Endothelial cell of umbilical vein (primary cell): ENCODE data around the gene UBE2E1. TPM values are rescaled to one million over a fixed set of nuclear protein-coding genes. Genes with fewer than 3 reads are reported as not detected.

Source experiments
- BruUV-seq: library from RNA; stranded (reverse); fragments of 400-500 nt; replicated peaks from 2 replicates; lab custom pipeline; 2021; lab: Mats Ljungman, UMichigan
- CTCF ChIA-PET: fragments of 300-600, 350-600 bp; sonication (Branson Sonifier 250); formaldehyde crosslinking; loops from one replicate; lab custom pipeline; 2021; ENCODE audit warnings: antibody characterized with exemption, inconsistent platforms; lab: Charles Lee
- POLR2A ChIA-PET: fragments of 300-600, 350-600 bp; sonication (Branson Sonifier 250); formaldehyde crosslinking; loops from one replicate; lab custom pipeline; 2021; ENCODE audit warnings: antibody characterized with exemption, inconsistent platforms; lab: Charles Lee
- DNase-seq: peaks from one replicate; pipeline ENCODE4 v3.0.0-alpha.2; 2011; ENCODE audit warnings: low read depth, low spot score
- FAIRE-seq: peaks from 2 replicates; lab custom pipeline; 2011; peaks lifted over from hg19 to GRCh38; lab: Jason Lieb, UNC
- H2AFZ ChIP-seq: 2 replicates; pipeline ENCODE4 v1.6.0; 2012; ENCODE audit warnings: low read depth, low read length, control low read depth, inconsistent platforms
- H3K27ac ChIP-seq: 2 replicates; pipeline ENCODE4 v1.5.1; 2011; ENCODE audit warnings: low read depth, mild to moderate bottlenecking, control low read depth, low read length, moderate library complexity; ENCODE audit not compliant: insufficient read depth
- H3K27me3 ChIP-seq, 2 experiments: 2 replicates each; pipeline versions ENCODE4 v1.6.0 to v1.6.1; 2011; ENCODE audit warnings: low read length in 2 of 2, mixed read lengths in 1 of 2; ENCODE audit not compliant: control insufficient read depth in 2 of 2, insufficient read depth in 2 of 2
- H3K36me3 ChIP-seq, 2 experiments: 2 replicates in 1 of 2; 3 replicates in 1 of 2; pipeline ENCODE4 v1.5.1; 2011; ENCODE audit warnings: low read length in 2 of 2, mild to moderate bottlenecking in 1 of 2, moderate library complexity in 1 of 2; ENCODE audit not compliant: control insufficient read depth in 2 of 2, insufficient read depth in 2 of 2; ENCODE audit errors: extremely low read depth in 1 of 2
- H3K4me1 ChIP-seq: 3 replicates; pipeline ENCODE4 v1.5.1; 2011; ENCODE audit warnings: mild to moderate bottlenecking, low read length; ENCODE audit not compliant: control insufficient read depth, insufficient read depth; ENCODE audit errors: extremely low read depth
- H3K4me2 ChIP-seq: 2 replicates; pipeline ENCODE4 v1.6.1; 2011; ENCODE audit warnings: low read length, control low read depth, mixed read lengths; ENCODE audit not compliant: insufficient read depth
- H3K4me3 ChIP-seq, 3 experiments: fragments of 200-600 bp in 1 of 3; sonication (generic), shearing (Covaris generic) in 1 of 3; replicated peaks in 1 of 3; 2 replicates each; pipeline ENCODE4 v1.5.1; 2011 to 2016; ENCODE audit warnings: control low read depth in 3 of 3, low read length in 3 of 3, mild to moderate bottlenecking in 2 of 3, inconsistent platforms in 1 of 3, low read depth in 1 of 3, moderate library complexity in 1 of 3; ENCODE audit not compliant: insufficient read depth in 1 of 3
- H3K79me2 ChIP-seq: 2 replicates; pipeline ENCODE4 v1.6.0; 2012; ENCODE audit warnings: low read length, inconsistent platforms; ENCODE audit not compliant: control insufficient read depth, insufficient read depth
- H3K9ac ChIP-seq: replicated peaks from 2 replicates; pipeline ENCODE3; 2011; ENCODE audit warnings: low read length, control low read depth; ENCODE audit not compliant: insufficient read depth; ENCODE audit errors: extremely low read depth
- H3K9me1 ChIP-seq: replicated peaks from 3 replicates; pipeline ENCODE4 v1.6.0; 2011; ENCODE audit warnings: mild to moderate bottlenecking, low read length; ENCODE audit not compliant: control insufficient read depth, insufficient read depth; ENCODE audit errors: extremely low read depth
- H3K9me3 ChIP-seq: replicated peaks from 2 replicates; pipeline ENCODE4 v1.5.1; 2012; ENCODE audit warnings: low read length, inconsistent platforms; ENCODE audit not compliant: control insufficient read depth, insufficient read depth
- H4K20me1 ChIP-seq: replicated peaks from 2 replicates; pipeline ENCODE3; 2011; ENCODE audit warnings: mild to moderate bottlenecking, low read length; ENCODE audit not compliant: control insufficient read depth, insufficient read depth; ENCODE audit errors: extremely low read depth
- EZH2 ChIP-seq: IDR thresholded peaks from 2 replicates; pipeline ENCODE4 v1.6.1; 2012; ENCODE audit warnings: borderline replicate concordance, low read depth, mild to moderate bottlenecking, moderate library complexity, low read length, inconsistent platforms; ENCODE audit not compliant: severe bottlenecking
- JUN ChIP-seq: IDR thresholded peaks from 2 replicates; pipeline ENCODE4 v1.6.1; 2011; ENCODE audit warnings: borderline replicate concordance, low read depth; ENCODE audit not compliant: insufficient read length, insufficient read depth
- MYC ChIP-seq: IDR thresholded peaks from one replicate; pipeline ENCODE4 v1.6.1; 2011; ENCODE audit warnings: mild to moderate bottlenecking, low read depth, low read length
- POLR2A ChIP-seq: IDR thresholded peaks from 2 replicates; pipeline ENCODE4 v1.6.1; 2012; ENCODE audit warnings: low read depth, mild to moderate bottlenecking, control low read depth, low read length
- POLR2AphosphoS5 ChIP-seq: IDR thresholded peaks from 2 replicates; pipeline ENCODE4 v1.6.1; 2012; ENCODE audit warnings: low read depth, mild to moderate bottlenecking, control low read depth, low read length, moderate library complexity; ENCODE audit not compliant: insufficient read depth
- dilution Hi-C: fragments of 300-500 bp; cut with MboI; formaldehyde crosslinking; loops from one replicate; pipeline ENCODE4 v1.15.0; 2019; ENCODE audit warnings: low sequenced_read_pairs; ENCODE audit not compliant: extremely low pct_ligation_motif_present
- intact Hi-C: fragments of 100-400 bp; cut with micrococcal nuclease; formaldehyde crosslinking; loops from one replicate; pipeline ENCODE4 v1.10.0; 2022
- polyA plus RNA-seq, 4 experiments: library from polyadenylated mRNA; depleted of rRNA in 3 of 4; stranded (reverse) in 3 of 4; unstranded in 1 of 4; fragments of >200 nt; gene quantifications; 2 replicates each; pipeline versions ENCODE4 v1.2.1 to v1.2.3, GENCODE V29; 2011 to 2012; ENCODE audit warnings: missing spikeins in 1 of 4
- total RNA-seq: library from RNA; stranded (reverse); gene quantifications from 2 replicates; pipeline ENCODE4 v1.2.3, GENCODE V29; 2021
- TF ChIP-seq, protein P1 (sequence below), 2 donors: IDR thresholded peaks; 1 replicate in 1 of 2; 2 replicates in 1 of 2; pipeline ENCODE4 v1.5.1; 2011; ENCODE audit warnings: low read length in 2 of 2, mild to moderate bottlenecking in 2 of 2, moderate library complexity in 2 of 2, control low read depth in 1 of 2, inconsistent platforms in 1 of 2, low read depth in 1 of 2; ENCODE audit not compliant: insufficient read depth in 1 of 2; ENCODE audit errors: extremely low read depth in 1 of 2

UBE2E1 gene
- total and polyA plus RNA-seq, 2 donors (not counting 3 experiments of a cell fraction or from before 2014, with no cell fraction given): 72.7 to 114 TPM

DNA sequence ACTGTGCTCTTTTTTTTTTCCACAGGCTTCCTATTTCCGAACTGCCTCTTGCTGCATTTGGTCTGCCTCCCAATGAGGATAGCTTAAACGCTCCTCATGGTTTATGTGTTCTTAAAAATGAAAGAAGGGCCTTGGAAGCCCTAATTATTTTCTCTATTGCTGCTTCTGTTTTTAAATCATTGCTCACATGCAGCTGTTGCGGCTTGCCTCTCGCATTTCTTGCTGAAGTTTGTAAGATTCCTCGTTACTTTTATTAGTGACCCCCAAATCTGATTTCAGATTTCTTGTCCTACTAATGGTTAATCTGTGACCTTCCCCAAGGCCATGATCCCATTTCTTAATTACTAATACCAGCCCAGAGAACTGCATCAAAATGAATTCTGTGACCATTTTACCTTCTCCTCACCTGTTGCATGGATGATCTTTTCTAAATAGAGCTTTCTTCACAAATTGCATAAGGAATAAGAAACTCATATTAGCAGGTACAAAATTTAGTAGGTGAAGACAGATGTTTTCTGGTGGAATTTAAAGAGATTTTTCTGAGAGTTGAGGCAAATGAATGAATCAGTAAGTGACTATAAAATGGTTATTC lies 1.8 kb downstream of the UBE2E1 start:
- H3K27me3 ChIP-seq: no peaks in the 10 kb centered on the region
- no peaks in the 10 kb centered on the region for H3K9me3 ChIP-seq
- FAIRE-seq (no peak), DNase-seq (no peak)
- H3K27ac ChIP-seq: no peak overlapping the region
- peak overlapping the region; percentile 43 for H3K9ac ChIP-seq
- TSS peak; percentile 32 for BruUV-seq
- H2AFZ ChIP-seq: no peak overlapping the region
- H3K36me3 ChIP-seq: peaks cover 0 to 1% of the 10 kb centered on the region in 2 experiments
- no peaks in the 10 kb centered on the region for H4K20me1 ChIP-seq
- dilution Hi-C loops (no loop called here), intact Hi-C loops (loop anchor here (1.0 to 10.0 kb wide), 5 partner anchors 59 to 605 kb away; partner anchors contain the start of genes NR1D2 and UBE2E2)
- H3K4me2 ChIP-seq: peak overlapping the region; percentile 88
- H3K9me1 ChIP-seq: no peaks in the 10 kb centered on the region
- ChIA-PET CTCF (interaction anchor here (0.6 to 2.3 kb wide), 4 partner anchors 24 to 81 kb away, joined by 3 to 8 read pairs (median 5); no protein-coding TSS in a partner anchor), POLR2A (interaction anchor here (1.3 kb wide), 1 partner anchor 109 kb away, joined by 6 read pairs; the partner anchor contains the start of genes NKIRAS1 and RPL15)
- H3K4me3 ChIP-seq: peak overlapping the region; percentile 81 to 95 (median 94)
- H3K79me2 ChIP-seq: peaks cover 49% of the 10 kb centered on the region
- peaks cover 31% of the 10 kb centered on the region for H3K4me1 ChIP-seq
- TF ChIP-seq MYC: no peak
- no peak for TF ChIP-seq POLR2A

DNA sequence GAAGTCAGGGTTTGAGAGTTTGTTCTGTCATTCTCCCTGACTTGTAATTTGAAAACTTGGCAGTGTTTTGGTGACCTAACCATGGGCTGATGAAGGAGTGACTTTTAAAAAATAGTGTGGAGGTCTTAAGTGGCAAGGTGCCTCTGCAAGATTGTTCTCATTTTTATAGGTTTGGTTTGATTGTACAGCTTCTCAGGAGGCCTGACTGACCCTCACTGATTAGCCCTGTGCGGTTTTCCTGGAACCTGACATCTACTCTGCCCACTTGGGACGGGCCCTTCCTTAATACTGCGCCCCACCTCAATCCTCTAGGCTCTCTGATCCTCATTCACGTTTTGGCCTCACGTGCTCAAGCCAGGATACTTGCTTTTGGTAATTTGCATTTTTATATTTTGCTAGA lies 2.8 kb downstream of the UBE2E1 start:
- Histone ChIP-seq H3K9me1 (no peaks in the 10 kb centered on the region), H4K20me1 (no peaks in the 10 kb centered on the region), H3K4me3 (no peak overlapping the region), H3K27ac (no peak overlapping the region), H3K27me3 (no peaks in the 10 kb centered on the region), H3K4me2 (peak overlapping the region; percentile 34), H3K9me3 (no peaks in the 10 kb centered on the region), H2AFZ (no peak overlapping the region), H3K79me2 (peaks cover 59% of the 10 kb centered on the region), H3K9ac (peak overlapping the region; percentile 21), H3K36me3 (peaks cover 0 to 3% of the 10 kb centered on the region in 2 experiments), H3K4me1 (peaks cover 31% of the 10 kb centered on the region)
- dilution Hi-C loops (no loop called here), intact Hi-C loops (loop anchor here (5.0 to 10.0 kb wide), 2 partner anchors 484 to 606 kb away; partner anchors contain the start of gene UBE2E2)
- no TSS peak for BruUV-seq
- no peak for DNase-seq
- no peak for FAIRE-seq
- ChIA-PET POLR2A (interaction anchor here (1.0 to 1.3 kb wide), 2 partner anchors 108 to 109 kb away, joined by 3 to 6 read pairs; partner anchors contain the start of genes NKIRAS1 and RPL15), CTCF (interaction anchor here (1.6 to 2.3 kb wide), 3 partner anchors 18 to 80 kb away, joined by 3 to 8 read pairs (median 7); no protein-coding TSS in a partner anchor)
- no peak for TF ChIP-seq JUN
- TF ChIP-seq EZH2: no peak
- no peak for TF ChIP-seq POLR2AphosphoS5
- TF ChIP-seq, protein P1, sequence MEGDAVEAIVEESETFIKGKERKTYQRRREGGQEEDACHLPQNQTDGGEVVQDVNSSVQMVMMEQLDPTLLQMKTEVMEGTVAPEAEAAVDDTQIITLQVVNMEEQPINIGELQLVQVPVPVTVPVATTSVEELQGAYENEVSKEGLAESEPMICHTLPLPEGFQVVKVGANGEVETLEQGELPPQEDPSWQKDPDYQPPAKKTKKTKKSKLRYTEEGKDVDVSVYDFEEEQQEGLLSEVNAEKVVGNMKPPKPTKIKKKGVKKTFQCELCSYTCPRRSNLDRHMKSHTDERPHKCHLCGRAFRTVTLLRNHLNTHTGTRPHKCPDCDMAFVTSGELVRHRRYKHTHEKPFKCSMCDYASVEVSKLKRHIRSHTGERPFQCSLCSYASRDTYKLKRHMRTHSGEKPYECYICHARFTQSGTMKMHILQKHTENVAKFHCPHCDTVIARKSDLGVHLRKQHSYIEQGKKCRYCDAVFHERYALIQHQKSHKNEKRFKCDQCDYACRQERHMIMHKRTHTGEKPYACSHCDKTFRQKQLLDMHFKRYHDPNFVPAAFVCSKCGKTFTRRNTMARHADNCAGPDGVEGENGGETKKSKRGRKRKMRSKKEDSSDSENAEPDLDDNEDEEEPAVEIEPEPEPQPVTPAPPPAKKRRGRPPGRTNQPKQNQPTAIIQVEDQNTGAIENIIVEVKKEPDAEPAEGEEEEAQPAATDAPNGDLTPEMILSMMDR (IDR thresholded peaks at IDR 0.05; ENCODE audit: extremely low read depth in 1 of 2, insufficient read depth in 1 of 2, low read depth in 1 of 2, low read length in 2 of 2): no peak
